Activated CD4-positive, alpha-beta T cell treated with anti-CD3 and anti-CD28 coated beads, Interleukin-2, amount 50 U/mL, for 4 hours (primary cell): Measurements from ENCODE around the gene BOC.

Experiments used
- DNase-seq, 2 experiments: peaks; one replicate each; pipeline ENCODE4 v3.0.0-alpha.2; 2020

The BOC gene

DNA sequence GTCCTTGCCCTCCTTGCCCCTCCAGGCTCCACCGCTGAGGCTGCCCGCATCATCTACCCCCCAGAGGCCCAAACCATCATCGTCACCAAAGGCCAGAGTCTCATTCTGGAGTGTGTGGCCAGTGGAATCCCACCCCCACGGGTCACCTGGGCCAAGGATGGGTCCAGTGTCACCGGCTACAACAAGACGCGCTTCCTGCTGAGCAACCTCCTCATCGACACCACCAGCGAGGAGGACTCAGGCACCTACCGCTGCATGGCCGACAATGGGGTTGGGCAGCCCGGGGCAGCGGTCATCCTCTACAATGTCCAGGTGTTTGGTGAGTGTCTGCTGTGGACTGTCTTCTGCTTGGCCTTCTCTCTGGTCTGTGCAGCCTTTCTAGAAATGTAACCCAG, 61.0 kb downstream of the BOC start:
- DNase-seq, result no peak

DNA sequence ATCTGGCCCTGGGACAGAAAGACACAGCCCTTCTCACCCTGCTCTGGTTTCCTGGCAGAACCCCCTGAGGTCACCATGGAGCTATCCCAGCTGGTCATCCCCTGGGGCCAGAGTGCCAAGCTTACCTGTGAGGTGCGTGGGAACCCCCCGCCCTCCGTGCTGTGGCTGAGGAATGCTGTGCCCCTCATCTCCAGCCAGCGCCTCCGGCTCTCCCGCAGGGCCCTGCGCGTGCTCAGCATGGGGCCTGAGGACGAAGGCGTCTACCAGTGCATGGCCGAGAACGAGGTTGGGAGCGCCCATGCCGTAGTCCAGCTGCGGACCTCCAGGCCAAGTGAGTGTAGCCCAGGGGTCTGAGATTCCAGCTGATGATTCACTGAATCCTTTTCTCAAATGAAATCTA, 61.7 kb downstream of the BOC start:
- no peak for DNase-seq

- no peak for DNase-seq
These were observed 62.4 kb downstream of the BOC start for GRCh38 chr3:113273604-113274378.

DNA sequence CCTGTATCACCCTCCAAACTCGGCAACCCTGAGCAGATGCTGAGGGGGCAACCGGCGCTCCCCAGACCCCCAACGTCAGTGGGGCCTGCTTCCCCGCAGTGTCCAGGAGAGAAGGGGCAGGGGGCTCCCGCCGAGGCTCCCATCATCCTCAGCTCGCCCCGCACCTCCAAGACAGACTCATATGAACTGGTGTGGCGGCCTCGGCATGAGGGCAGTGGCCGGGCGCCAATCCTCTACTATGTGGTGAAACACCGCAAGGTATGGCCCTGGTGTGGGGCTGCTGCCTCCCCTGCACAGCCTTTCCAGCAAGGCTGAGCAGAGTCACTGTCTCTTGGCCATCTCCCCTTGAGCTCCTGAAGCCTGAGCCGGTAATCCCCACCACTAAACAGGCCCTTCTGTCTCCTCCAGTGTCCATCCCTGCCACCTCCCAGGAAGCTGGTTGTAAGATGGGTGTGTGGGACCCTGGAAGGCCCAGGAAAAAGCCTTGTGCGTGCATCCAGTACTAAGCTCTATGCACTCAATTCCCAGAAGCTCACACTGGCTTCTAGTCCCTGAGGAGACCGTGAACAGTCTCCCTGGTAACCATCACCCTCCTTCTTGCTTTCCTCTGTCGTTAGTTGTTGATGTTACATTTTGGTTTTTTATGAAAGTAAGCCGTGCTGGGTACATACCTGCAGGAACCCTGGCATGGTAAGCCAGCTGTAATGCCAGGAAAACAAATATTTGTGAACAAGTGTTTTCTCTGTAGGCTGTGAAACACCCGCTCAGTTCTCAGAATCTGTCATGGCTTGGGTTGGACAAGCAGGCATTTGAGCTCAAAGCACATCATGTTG, 63.3 kb downstream of the BOC start:
- DNase-seq, result no peak

- no peak for DNase-seq
These were observed 63.9 kb downstream of the BOC start for GRCh38 chr3:113275258-113275556.

- DNase-seq, result no peak
These were observed 64.2 kb downstream of the BOC start for GRCh38 chr3:113275583-113275928.

- DNase-seq, result no peak
These were observed 64.8 kb downstream of the BOC start for GRCh38 chr3:113275929-113276750.

DNA sequence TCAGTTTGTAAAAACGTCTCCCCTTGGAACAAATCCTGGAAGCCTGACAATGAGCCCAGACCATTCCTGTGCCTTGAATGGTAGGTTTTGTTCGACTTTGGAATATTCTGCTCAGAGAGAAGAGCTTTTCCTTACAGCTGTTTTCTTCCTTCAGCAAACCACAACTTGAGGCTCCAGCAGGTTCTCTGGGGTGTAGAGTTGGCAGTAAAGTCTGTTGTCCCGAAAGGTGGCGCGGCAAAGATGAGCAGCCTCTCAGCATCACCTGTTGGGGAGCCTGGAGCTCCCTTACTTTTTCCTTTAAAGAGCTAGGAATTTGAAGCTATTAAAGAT, 65.4 kb downstream of the BOC start:
- no peak for DNase-seq

GRCh38 chr3:113277414-113277813, 66.1 kb downstream of the BOC start:
- DNase-seq, result no peak

- no peak for DNase-seq
These were observed 66.7 kb downstream of the BOC start for GRCh38 chr3:113277941-113278598.

GRCh38 chr3:113278599-113278955, 67.2 kb downstream of the BOC start:
- no peak for DNase-seq

- no peak for DNase-seq
These were observed 68.3 kb downstream of the BOC start for GRCh38 chr3:113279686-113280085.

DNA sequence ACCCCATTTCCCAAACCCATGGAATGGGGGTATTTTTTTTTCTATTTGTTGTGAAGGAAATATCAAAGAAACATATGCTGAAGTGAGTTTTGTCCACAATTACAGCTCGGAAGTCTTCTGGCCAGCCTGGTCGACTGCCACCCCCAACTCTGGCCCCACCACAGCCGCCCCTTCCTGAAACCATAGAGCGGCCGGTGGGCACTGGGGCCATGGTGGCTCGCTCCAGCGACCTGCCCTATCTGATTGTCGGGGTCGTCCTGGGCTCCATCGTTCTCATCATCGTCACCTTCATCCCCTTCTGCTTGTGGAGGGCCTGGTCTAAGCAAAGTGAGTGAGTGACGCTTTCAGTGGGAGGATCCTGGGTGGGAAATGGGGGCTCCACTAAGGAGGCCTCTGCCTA, 71.9 kb downstream of the BOC start:
- no peak for DNase-seq

DNA sequence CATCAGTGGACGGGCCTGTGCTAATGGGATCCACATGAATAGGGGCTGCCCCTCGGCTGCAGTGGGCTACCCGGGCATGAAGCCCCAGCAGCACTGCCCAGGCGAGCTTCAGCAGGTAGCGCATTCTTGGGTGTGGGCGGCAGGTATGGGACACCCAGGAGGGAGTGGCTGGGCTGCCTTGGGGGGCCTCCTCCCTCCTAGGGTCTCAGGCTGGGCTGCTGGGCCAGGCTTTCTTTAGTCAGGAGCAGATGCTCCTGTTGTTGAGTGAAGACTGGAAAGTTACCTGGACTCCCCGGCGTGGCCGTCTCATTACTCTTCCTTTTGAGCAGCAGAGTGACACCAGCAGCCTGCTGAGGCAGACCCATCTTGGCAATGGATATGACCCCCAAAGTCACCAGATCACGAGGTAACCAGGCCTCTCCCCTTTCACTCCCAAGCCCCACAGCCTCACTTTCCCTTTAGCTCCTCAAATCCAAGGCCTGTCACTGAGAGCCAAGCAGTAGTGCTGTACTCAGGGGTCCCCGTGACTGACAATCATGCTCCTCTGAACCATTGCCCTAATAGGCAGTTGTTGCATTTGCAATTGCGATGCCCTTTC, 73.2 kb downstream of the BOC start:
- no peak for DNase-seq

- no peak for DNase-seq
These were observed 73.9 kb downstream of the BOC start for GRCh38 chr3:113285226-113285625.

GRCh38 chr3:113285741-113286140, 74.4 kb downstream of the BOC start:
- no peak for DNase-seq

- no peak for DNase-seq
These were observed 75.2 kb downstream of the BOC start for GRCh38 chr3:113286524-113286923.

DNA sequence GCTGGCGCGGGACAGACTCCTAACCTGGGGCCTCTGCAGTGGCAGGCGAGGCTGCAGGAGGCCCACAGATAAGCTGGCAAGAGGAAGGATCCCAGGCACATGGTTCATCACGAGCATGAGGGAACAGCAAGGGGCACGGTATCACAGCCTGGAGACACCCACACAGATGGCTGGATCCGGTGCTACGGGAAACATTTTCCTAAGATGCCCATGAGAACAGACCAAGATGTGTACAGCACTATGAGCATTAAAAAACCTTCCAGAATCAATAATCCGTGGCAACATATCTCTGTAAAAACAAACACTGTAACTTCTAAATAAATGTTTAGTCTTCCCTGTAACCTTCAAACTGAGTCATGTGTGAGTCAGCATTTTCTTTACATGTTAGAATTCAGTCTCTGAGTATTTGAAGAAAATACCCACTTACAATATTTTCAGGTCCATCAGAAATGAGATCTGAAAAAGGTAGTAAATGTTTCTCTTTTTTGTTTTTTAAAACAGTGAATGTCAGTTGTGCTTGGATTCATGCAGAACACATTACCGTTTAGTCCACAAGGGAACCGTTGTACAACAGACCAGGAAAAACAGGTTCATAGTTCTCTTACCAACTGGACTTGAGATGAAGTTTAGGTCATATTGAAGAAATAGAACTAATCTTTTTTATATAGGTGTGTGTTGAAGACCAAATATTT, 75.9 kb downstream of the BOC start:
- DNase-seq, result no peak

DNA sequence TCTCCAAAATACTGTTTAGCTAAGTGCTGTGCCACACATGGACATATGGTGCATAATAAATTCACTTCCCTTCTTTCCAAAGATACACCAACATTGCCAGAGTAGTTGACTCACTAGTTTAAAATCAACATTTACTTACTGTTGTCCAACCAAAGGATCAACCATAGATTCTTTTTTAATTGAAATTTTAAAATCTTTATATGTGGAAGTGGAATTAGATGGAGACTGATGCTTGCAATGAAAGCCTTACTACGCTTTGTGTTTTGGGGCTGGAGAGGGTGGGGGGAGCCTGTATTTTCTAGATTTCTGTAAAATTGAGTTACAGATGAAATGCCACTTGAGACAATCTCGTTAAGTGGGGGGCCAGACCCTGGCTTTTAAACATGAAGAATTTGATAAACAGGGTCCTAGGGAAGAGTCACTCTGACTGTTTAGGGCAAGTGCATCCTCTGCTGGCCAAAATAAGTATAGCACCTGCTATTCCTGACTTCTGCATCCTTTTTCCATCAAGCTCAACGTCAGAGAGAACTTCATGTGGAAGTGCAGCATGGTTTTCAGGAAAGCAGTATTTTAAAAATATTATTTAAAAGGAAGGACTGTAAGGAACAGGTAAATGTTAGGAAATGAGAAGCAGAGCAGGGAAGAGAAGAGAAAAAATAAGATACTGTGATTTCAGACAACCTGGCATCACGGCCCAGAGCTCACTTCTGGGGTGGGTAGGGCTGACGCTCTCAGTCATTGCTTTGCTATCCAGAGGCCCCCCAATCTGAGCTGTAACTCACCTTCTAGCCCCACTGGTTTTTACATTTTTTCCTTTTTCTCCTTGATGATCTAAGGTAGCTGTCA, 76.7 kb downstream of the BOC start:
- peak; percentile 25 to 49 for DNase-seq

DNA sequence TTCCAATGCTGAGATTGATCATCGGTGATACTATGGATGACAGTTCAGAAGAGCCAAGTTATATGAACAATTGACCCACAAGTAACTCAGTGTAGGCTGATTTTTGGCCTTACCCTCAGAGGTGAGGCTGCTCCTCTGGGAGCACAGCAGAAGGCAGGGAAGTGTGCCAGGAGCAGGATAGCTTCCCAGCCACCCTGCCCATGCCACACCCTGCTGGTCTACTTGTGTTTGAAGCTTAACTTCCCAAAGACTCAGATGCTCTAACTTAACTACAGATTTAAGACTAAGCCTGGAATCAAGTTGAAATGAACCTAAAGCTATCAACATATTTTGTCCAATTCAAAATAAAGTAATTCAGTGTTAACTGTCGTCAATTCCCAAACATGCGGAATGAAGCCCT, 77.5 kb downstream of the BOC start:
- no peak for DNase-seq

GRCh38 chr3:113291572-113291971, 80.2 kb downstream of the BOC start:
- DNase-seq, result no peak
